ENCODE measurements around the gene KITLG.
"Not testable (repeated sequence)": the region's sequence is repeated elsewhere in the genome, so short reads cannot be mapped to it uniquely, and the experiment has no call there.

KITLG gene

DNA sequence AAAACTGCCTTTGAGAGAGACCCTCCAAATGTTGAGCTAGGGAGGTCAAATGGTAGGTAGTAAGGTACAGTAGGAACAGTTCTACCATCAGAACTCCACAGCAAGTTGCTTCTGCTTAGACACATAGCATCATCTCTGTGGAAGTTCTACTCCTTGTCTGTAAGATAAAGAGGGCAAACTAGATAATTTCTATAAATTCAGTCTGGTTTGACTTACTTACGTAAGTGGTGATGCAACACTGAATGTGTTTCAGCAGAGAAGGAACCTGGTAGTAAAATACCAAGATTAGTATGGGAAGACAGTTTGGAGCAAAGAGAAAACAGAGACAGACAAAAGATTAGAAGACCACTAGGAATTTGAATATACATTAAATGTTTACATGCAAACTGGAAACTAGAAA is 42.0 kb downstream of the KITLG start:
- no peak for DNase-seq

- no peak for DNase-seq
Observed at GRCh38 chr12:88530868-88531267, 49.4 kb downstream of the KITLG start.

DNA sequence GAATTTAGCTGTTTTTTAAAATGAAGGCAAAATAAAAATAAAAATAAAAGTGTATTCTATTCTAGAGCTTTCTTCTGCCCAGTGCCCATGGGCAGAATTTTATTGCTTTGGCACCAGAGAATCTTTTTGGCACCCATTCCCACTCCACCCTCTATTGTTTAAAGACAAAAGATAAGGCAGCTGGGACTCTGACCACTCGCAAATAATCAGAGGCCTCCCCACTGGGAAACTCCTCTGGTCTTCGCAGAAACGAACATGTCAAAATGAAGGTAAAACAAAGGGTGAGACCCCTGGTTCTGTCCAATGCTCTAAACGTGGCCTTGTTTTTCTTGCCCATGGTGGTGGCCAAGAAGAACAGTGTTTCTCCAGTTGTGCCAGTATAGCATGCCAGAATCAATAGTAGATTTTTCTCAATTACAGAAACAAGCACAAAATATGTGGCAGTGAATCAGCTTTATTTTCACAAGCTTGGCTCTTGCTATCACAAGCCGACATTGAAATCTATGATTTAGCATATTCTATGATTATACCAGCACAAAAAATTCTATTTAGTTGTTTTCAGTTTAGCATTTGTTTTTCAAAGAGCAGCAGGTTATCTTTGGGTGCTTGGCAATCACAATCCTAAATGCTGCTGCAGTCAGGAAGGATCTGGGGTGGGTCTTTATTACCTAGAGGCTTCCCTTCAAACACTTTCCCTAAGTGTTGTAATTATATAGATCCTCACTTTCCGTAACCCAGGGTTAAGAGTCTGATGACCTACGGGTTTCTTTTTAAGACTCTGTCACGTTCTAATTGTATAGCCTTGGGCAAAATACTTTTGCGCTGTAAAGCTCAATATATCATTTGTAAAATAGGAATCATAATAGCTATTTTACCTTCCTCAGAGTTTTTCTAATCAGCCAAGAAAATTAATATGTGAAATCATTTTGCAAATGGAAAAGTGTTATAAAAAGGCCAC is 50.5 kb downstream of the KITLG start:
- no peak for DNase-seq

DNA sequence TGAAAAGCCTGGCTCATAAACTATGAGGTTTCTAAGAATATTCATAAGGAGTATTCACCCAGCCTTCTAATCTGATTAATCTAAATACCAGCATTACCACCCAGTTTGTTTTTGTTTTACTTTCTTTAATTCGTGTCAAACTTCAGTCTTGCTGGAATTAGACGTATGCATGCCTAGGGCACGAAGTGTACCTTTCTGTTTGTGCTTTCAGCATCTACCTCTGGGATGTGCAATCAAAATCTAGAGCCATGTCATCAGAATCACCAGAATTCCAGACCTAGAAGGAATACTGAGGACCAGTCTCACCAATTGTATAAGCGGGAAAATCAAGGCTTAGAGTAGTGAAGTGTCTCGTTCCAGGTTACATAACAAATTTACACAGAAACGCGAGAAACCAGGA is 57.3 kb downstream of the KITLG start:
- no peak for DNase-seq

GRCh38 chr12:88520436-88520820 is 59.8 kb downstream of the KITLG start:
- no peak for DNase-seq

DNA sequence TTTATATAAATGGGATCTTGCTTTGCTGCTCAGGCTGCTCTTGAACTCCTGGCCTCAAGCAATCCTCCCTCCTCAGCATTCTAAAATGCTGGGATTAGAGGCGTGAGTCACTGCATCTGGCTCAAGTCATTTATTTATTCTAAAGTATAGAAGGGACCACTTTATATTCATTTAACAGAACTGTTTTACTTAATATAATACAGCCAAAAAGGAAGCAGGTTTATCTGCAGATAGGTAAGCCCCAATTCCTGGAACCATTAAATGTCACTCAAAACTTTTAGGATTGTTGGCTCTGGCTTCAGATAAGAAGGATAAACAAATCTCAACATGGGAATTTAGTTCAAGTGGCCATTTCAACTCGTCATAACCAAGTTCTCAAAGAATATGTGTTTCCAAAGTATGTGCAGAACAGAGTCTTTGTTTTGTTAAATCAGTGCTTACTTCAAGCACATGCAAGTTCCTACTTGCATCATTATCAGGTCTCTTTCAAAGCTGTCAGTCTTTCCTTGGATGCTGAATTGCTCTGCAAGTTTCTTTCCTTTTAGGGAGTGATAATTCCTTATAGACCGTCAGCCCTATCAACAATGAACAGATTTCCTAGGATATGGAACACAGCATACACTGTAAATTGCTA is 60.4 kb downstream of the KITLG start:
- DNase-seq = no peak

DNA sequence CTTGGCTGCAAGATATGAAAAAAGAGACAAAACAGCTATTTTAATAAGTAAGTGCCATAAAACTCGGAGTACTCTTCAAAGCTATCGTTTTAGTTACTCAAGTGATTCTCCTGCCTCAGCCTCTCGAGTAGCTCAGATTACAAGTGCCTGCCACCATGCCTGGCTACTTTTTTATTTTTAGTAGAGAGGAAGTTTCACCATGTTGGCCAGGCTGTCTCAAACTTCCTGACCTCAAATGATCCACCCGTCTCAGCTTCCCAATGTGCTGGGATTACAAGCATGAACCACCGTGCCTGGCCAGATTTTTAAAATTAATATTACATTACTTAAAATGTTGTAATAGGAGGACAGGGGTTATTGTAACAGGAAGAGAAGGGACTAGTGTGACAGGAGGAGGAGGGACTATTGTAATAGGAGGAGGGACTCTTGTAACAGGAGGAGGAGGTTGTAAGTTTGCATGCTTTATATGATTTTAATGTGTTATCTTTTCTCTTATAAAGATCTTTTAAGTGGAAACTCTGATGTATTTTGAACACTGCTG is 61.3 kb downstream of the KITLG start:
- DNase-seq = no peak

DNA sequence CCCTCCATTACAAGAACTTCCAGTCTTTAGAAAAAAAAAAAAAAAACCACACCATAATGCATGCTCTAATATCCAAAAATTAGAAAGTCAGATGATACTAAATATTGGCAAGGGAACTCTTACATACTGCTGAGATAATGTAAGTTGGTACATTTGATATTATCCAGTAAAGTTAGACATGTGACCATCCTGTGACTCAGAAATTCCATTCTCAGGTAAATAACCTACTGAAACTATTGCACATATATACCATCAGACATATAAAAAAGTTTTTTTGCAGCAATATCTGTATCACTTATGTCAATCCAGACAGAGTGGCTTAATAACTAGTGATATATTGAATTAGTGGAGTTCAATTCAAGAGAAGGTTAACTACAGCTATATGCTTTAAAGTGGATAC is 63.5 kb downstream of the KITLG start:
- DNase-seq = no peak

DNA sequence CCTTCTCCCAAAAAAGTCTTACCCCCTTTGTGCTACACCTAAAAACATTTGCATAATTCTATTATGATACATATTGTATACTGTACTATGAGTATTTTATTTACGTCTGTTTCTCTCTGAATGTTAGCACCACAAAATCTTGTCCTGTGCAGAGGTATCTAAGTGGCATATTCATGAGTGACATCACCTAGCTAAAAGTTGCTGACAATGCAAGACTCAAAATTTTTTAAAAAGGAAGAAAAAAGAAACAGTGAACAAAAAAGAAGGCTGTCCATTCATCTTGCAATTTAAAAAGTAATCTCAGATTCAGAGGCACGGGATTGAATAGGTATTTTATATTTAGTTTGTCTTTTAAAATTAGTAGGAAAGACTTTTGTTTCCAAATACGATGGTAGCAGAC is 69.4 kb downstream of the KITLG start:
- DNase-seq = no peak

GRCh38 chr12:88509851-88510250 is 70.4 kb downstream of the KITLG start:
- DNase-seq = no peak

DNA sequence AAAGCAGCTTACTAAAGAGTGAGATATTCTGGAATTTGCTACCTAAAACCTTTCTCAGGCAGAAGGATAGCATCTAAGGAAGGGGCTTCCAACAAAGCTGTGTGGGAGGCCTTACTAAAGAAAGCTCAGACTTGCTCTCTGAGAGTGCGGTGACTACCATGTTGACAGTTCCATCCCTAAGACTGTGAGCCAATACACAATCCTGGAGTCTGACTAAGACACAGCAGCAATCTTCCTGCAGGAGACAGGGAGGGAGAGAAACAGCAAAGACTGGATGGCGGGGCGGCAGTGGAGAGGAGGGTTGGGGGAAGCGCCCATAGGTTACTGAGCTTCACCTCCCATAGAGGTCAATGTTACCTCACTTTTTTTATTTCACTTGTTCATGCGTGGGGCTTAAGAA is 70.9 kb downstream of the KITLG start:
- DNase-seq = no peak

DNA sequence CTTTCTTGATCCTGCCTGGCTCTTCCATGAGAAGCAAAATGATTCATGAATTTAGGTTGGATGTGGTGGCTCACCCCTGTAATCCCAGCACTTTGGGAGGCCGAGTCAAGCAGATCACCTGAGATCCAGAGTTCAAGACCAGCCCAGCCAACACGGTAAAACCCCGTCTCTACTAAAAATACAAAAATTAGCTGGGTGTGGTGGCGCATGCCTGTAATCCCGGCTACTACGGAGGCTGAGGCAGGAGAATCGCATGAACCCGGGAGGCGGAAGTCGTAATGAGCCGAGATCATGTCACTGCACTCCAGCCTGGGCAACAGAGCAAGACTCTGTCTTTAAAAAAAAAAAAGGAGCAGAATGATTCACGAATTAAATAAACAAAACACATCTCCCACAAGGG is 72.4 kb downstream of the KITLG start:
- DNase-seq = not testable (repeated sequence)

GRCh38 chr12:88507270-88507669 is 73.0 kb downstream of the KITLG start:
- no peak for DNase-seq

DNA sequence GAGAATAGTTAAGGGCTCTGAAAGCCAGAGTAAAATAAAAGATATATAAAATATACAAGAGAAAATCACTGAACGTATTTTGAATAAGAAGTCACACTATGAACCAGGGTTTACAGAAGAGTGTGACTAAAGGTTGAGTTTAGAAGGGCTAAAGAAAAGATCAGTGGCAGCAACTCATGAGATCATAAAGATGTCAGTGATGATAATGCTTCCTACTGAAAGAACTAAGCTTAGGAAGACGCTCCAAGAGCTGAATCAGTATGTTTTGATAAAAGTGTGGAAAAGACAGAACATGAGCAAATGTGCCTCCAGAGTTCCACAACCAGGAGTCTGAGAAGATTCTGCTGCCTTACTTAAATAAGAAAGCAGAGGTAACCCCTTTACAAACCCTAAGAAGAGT is 74.6 kb downstream of the KITLG start:
- DNase-seq = no peak

GRCh38 chr12:88503281-88503703 is 77.0 kb downstream of the KITLG start:
- DNase-seq = no peak

GRCh38 chr12:88501972-88502938 is 78.0 kb downstream of the KITLG start:
- DNase-seq = no peak

DNA sequence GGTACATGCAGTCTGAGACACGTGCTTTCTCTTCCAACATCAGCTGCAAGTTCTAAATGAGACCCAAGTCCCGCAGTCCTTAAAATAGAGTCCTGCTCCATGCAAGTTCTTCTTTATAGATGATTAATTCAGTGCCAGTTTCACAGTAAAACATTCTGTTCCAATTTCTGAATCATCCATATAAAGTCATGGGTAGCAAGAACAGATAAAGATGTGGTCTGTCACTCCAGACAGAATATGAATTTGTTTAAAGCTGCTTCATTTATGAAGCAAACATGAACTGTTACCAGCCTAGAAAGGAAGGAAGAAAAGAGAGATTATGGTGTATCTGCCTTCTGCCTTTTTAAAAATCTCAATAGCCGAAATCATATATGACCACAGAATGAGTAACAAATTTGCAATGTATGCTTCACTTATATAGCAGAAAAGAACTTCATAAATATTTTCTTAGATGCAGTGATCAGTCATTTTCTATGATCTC is 83.3 kb downstream of the KITLG start:
- DNase-seq = no peak

- DNase-seq = no peak
Observed at GRCh38 chr12:88496429-88496828, 83.8 kb downstream of the KITLG start.

- no peak for DNase-seq
Observed at GRCh38 chr12:88495031-88495430, 85.2 kb downstream of the KITLG start.

GRCh38 chr12:88494520-88494919 is 85.8 kb downstream of the KITLG start:
- no peak for DNase-seq

- DNase-seq = no peak
Observed at GRCh38 chr12:88493636-88494035, 86.6 kb downstream of the KITLG start.

DNA sequence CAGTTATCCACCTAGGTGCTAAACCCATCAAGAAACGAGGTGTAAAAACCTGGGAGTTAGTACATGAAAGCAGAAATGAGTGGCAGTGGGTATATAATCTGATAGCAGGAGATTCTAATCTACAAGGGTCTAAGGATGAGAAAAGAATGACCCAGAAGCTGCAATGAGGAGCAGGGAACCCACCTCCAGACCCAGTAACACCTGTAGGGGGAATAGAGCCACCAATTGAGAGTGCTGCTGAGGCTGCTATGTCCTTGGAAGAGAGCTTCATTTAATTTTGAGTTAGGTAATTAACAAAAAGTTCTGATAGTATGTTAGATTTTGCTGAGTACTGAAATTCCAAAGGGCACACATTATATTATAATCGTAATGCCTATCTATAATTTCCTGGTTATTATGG is 89.8 kb downstream of the KITLG start:
- no peak for DNase-seq

DNA sequence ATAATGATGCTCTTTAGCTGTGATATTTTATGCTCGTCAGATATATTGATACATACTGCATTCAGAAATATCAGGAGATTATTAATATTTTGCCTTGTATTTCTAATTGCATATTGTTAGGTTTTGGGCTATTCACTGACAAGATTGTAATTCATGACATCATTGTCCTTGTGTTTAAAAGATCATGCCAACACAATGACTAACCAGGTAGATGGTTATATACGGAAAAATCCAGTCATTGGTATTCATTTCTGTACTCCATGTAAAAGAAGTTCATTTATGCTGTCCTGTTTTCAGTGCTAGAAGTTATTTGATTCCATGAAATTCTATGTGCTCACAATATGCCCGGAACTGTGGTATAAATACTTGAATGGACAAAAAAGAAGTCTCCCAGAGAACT is 107.5 kb downstream of the KITLG start:
- no peak for DNase-seq

All from NCI-H1436 (cell line).